T-helper 1 cell treated with Interleukin-12 subunit alpha and Interleukin-12 subunit beta and Interleukin-4 antibody, amounts not matched to agents 30 μg/mL and 1 μg/mL, for 36 hours (primary cell): ENCODE data around the gene GNLY.

Source experiments
- H3K27ac Mint-ChIP-seq: one replicate; pipeline ENCODE4 v1.8.0; 2021; ENCODE audit warnings: mild to moderate bottlenecking, mixed read lengths
- H3K27me3 Mint-ChIP-seq: one replicate; pipeline ENCODE4 v1.8.0; 2021; ENCODE audit warnings: low read depth, mixed read lengths
- H3K36me3 Mint-ChIP-seq: one replicate; pipeline ENCODE4 v1.8.0; 2021; ENCODE audit warnings: low read depth, mixed read lengths
- H3K4me1 Mint-ChIP-seq: one replicate; pipeline ENCODE4 v1.8.0; 2021; ENCODE audit warnings: low read depth, mixed read lengths
- H3K4me3 Mint-ChIP-seq: one replicate; pipeline ENCODE4 v1.8.0; 2021; ENCODE audit warnings: mild to moderate bottlenecking, moderate library complexity, mixed read lengths
- H3K9me3 Mint-ChIP-seq: one replicate; pipeline ENCODE4 v1.8.0; 2021; ENCODE audit warnings: mixed read lengths

GNLY gene

DNA sequence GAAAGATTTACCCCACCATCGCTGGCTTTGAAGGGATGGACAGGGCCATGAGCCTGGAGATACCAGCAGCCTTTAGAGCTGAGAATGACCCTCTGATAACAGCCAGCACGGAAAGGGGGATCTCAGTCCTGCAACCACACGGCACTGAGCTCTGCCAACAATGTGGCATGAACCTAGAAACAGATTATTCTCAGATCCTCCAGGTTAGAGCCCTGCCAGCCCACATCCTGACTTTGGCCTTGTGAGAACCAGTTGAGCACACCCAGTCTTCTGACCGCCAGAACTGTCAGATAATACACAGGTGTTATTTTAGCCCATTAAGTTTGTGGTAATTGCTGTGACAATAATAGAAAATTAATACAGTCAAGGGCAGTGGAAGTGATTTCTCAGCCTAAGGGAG lies 9.4 kb upstream of the GNLY start:
- H3K9me3 Mint-ChIP-seq, result no peaks in the 10 kb centered on the region

DNA sequence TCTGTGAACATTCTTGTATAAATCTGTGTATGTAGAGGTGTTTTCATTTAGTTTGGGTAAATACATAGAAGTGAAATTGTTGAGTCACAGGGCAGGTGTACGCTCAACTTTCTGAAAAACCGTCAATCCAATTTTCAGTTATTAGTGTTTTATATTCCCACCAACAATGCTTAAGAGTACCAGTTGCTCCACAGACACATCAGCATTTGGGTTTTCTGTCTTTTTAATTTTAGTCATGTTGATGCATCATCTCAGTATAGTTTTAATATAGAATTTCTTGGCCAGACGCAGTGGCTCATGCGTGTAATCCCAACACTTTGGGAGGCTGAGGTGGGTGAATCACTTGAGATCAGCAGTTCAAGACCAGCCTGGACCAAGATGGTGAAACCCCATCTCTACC lies 3.2 kb upstream of the GNLY start:
- H3K4me3 Mint-ChIP-seq, result no peak overlapping the region
- H3K27me3 Mint-ChIP-seq, result peaks cover 4% of the 10 kb centered on the region
- no peak overlapping the region for H3K27ac Mint-ChIP-seq
- H3K9me3 Mint-ChIP-seq, result no peaks in the 10 kb centered on the region
- H3K4me1 Mint-ChIP-seq, result peaks cover 18% of the 10 kb centered on the region
- peaks cover 2% of the 10 kb centered on the region for H3K36me3 Mint-ChIP-seq

More for the DNA sequence above, 9.4 kb upstream of the GNLY start:
- no peaks in the 10 kb centered on the region for H3K27me3 Mint-ChIP-seq
- peaks cover 8% of the 10 kb centered on the region for H3K36me3 Mint-ChIP-seq
- peaks cover 17% of the 10 kb centered on the region for H3K4me1 Mint-ChIP-seq
- H3K27ac Mint-ChIP-seq, result no peak overlapping the region
- H3K4me3 Mint-ChIP-seq, result no peak overlapping the region

DNA sequence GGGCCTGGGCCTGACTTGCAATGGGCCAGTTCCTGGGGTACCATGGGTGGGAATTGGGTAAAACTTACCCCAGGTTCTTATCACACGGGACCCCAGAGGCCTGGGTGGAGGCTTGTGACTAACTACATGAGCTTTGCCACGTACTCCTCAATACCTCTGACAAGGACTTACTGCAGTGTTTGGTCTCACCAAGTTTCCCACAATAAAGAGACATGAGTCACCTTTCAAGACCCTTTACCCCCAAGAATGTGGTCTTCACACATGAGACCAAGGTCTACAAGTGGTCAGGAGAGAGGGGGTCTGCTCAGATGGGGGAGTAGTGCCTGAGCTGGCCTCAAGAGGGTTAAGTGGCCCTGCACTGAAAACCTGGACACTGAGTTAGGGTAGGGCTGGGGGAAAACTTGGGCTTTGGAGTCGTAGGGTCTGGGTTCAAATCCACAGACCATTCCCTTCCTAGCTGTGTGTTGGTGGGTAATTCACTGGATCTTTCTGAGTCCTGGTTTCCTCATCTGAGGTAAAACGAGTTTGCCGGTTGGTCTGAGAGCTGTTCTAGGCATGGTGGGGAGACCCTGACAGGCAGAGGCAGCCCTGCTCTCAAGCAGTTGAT lies 2.0 kb upstream of the GNLY start:
- Mint-ChIP-seq H3K9me3 (no peaks in the 10 kb centered on the region), H3K27me3 (peaks cover 4% of the 10 kb centered on the region), H3K36me3 (peaks cover 2% of the 10 kb centered on the region), H3K27ac (no peak overlapping the region), H3K4me3 (no peak overlapping the region), H3K4me1 (peaks cover 26% of the 10 kb centered on the region)

DNA sequence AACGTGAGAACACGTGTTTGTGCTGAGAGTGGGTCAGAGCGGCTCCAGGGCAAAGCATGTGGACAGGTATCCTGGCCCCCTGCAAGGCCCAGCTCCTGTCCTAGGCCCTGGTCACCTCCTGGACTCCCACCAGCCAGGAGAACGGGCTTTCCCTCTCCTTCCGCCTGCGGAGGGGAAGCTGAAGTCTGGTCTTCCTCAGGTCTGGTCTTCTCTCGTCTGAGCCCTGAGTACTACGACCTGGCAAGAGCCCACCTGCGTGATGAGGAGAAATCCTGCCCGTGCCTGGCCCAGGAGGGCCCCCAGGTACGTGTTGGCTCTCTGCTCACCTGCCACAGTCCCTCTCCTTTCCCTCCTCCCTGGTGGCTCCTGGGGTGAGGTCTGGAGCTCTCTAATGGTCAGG lies 963 bp downstream of the GNLY start:
- peaks cover 4% of the 10 kb centered on the region for H3K27me3 Mint-ChIP-seq
- no peaks in the 10 kb centered on the region for H3K9me3 Mint-ChIP-seq
- H3K4me3 Mint-ChIP-seq, result peak overlapping the region; percentile 34
- peaks cover 4% of the 10 kb centered on the region for H3K36me3 Mint-ChIP-seq
- peaks cover 42% of the 10 kb centered on the region for H3K4me1 Mint-ChIP-seq
- H3K27ac Mint-ChIP-seq, result no peak overlapping the region

DNA sequence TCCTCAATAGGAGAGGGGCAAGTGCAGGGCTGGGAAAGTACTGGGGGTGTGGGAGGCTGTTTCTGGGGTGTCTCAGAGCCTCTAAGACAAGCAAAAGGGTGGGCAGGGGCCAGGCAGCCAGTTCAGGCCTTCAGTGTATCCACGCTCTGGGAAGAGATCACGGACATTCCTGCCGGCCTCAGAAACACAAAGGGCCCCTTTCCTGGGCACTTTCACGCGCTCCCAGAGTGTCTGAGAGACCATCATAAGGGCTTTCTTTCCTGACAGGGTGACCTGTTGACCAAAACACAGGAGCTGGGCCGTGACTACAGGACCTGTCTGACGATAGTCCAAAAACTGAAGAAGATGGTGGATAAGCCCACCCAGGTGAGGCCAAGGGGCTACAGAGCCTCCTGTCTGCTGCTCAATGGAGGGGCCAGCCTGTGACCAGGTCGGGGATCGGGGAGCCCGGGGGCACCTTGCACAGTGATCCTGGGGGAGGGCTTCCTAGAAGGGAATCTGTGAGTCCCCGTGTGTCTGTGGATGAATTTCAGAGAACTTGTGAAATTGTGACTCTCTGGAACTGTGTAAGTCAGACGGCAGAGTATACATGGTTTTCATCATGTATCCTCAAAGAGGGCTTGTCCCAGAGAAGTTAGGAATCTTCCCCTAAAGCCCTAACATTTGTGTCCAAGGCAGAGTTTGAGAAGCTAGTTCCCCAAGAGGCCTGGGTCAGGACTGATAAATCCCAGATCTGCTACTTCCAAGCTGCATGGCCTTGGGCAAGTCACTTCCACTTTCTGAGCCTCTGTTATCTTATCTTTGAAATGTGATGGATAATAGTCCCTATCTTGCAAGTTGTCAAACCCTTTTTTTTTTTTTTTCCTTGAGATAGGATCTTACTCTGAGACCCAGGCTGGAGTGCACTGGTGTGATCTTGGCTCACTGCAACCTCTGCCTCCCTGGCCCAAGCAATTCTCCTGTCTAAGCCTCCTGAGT lies 1.8 kb downstream of the GNLY start:
- H3K4me1 Mint-ChIP-seq, result peaks cover 40% of the 10 kb centered on the region
- H3K36me3 Mint-ChIP-seq, result peaks cover 2% of the 10 kb centered on the region
- H3K27ac Mint-ChIP-seq, result peak overlapping the region; percentile 41
- peak overlapping the region; percentile 34 for H3K4me3 Mint-ChIP-seq
- H3K9me3 Mint-ChIP-seq, result no peaks in the 10 kb centered on the region
- no peaks in the 10 kb centered on the region for H3K27me3 Mint-ChIP-seq

DNA sequence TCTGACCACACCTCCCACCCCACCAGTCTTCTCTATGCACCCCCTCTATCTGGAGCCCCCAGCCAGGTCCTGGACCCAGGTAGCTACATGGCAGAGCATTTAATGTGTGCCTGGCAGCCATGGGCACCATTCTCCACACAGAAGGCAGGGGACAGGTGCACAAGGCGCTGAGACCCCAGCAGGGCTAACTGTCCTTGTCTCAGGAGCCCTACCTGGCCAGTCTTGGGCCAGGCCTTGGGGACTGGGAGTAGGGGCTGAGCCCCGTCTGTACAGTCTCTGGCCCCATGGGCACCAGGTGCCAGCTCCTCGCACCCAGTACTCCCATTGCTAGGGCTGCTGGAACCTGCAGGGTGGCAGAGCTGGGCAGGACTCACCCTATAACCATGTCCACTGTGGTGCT lies 2.9 kb downstream of the GNLY start:
- peak overlapping the region; percentile 44 for H3K27ac Mint-ChIP-seq
- H3K9me3 Mint-ChIP-seq, result no peaks in the 10 kb centered on the region
- H3K4me3 Mint-ChIP-seq, result peak overlapping the region; percentile 36
- peaks cover 2% of the 10 kb centered on the region for H3K36me3 Mint-ChIP-seq
- no peaks in the 10 kb centered on the region for H3K27me3 Mint-ChIP-seq
- H3K4me1 Mint-ChIP-seq, result peaks cover 44% of the 10 kb centered on the region

DNA sequence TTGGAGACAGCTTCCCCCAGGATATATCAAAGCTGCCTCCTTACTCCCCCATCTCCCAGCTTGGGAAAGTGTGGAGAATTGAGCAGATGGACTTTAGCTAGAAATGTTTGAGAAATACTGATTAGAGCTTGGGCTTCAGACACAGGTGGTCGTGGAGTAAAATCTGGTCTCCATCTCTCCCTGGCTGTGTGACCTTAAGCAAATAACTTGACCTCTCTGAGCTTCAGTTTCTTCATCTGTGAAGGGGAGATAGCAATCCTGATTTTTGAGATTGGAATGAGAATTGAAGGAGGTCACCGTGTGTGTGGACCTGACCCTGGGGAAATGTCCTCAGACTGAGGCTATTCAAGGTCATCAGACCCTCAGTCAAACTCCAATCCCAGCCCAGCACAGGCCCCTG lies 3.6 kb downstream of the GNLY start:
- H3K9me3 Mint-ChIP-seq, result no peaks in the 10 kb centered on the region
- peaks cover 46% of the 10 kb centered on the region for H3K4me1 Mint-ChIP-seq
- H3K36me3 Mint-ChIP-seq, result peaks cover 4% of the 10 kb centered on the region
- H3K4me3 Mint-ChIP-seq, result no peak overlapping the region
- no peaks in the 10 kb centered on the region for H3K27me3 Mint-ChIP-seq
- peak overlapping the region; percentile 78 for H3K27ac Mint-ChIP-seq

DNA sequence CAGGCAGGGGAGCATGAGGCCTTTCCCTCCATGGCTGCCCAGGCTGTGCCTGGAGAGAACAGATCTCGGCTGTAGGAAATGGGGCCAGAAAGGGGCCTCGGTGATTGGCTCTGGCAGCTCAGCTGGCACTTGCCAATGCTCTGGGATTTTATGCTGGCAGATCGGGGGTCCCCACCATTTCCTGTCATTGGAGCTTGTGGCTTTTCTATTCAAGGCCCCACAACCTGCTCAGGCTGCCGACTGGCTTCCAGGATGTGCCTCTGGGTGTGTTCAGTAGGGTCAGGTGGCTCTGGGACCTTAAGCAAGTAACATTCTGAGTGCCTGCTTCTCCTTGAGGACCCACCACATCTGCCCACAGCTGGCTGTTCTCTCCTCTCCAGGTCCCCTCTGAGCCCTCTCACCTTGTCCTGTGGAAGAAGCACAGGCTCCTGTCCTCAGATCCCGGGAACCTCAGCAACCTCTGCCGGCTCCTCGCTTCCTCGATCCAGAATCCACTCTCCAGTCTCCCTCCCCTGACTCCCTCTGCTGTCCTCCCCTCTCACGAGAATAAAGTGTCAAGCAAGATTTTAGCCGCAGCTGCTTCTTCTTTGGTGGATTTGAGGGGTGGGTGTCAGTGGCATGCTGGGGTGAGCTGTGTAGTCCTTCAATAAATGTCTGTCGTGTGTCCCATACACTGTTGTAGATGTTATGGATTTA lies 4.2 kb downstream of the GNLY start:
- peak overlapping the region; percentile 78 for H3K27ac Mint-ChIP-seq

DNA sequence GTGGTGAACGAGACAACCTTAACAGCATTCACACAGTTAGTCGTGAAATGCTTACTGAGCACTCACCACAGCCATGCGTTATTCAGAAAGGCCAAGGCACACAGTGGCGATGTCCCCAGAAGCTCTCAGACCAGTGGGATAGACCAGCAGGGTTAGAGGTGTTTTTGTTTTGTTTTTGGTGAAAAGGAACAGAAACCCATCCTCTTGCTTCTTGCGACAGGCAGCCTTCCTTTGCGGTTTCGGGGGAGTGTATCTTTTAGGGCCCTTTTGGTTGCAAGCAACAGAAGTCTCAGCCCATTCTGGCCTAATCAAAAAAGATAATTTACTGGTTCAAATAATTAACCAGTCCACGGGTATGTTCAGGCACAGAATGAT lies 4.7 kb downstream of the GNLY start:
- H3K36me3 Mint-ChIP-seq, result peaks cover 4% of the 10 kb centered on the region
- H3K4me3 Mint-ChIP-seq, result no peak overlapping the region
- no peaks in the 10 kb centered on the region for H3K27me3 Mint-ChIP-seq
- no peaks in the 10 kb centered on the region for H3K9me3 Mint-ChIP-seq
- H3K4me1 Mint-ChIP-seq, result peaks cover 49% of the 10 kb centered on the region
- H3K27ac Mint-ChIP-seq, result peak overlapping the region; percentile 78

More for the DNA sequence above, 4.2 kb downstream of the GNLY start:
- Mint-ChIP-seq H3K4me1 (peaks cover 50% of the 10 kb centered on the region), H3K4me3 (no peak overlapping the region), H3K27me3 (no peaks in the 10 kb centered on the region), H3K36me3 (peaks cover 4% of the 10 kb centered on the region), H3K9me3 (no peaks in the 10 kb centered on the region)

DNA sequence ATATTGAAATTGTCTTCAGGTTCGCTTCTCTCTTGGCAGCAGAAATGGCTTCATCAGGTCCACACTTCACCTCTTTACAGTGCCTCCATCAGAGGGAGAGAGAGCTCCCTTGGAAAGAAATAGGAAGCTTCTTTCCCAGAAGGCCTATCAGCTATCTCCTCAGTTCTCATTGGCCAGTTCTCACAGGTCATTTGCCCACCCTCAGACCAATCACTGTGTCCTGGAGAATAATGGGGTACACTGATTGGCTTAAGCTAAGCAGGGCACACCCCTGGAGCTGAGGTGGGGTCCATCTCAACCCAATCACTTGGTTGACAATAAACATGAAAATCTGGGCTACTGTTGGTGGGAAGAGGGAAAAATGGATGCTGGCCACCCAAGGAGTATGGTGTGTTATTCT lies 5.2 kb downstream of the GNLY start:
- H3K9me3 Mint-ChIP-seq, result no peaks in the 10 kb centered on the region
- peaks cover 49% of the 10 kb centered on the region for H3K4me1 Mint-ChIP-seq
- no peak overlapping the region for H3K4me3 Mint-ChIP-seq
- H3K27me3 Mint-ChIP-seq, result no peaks in the 10 kb centered on the region
- H3K27ac Mint-ChIP-seq, result peak overlapping the region; percentile 24
- peaks cover 6% of the 10 kb centered on the region for H3K36me3 Mint-ChIP-seq

DNA sequence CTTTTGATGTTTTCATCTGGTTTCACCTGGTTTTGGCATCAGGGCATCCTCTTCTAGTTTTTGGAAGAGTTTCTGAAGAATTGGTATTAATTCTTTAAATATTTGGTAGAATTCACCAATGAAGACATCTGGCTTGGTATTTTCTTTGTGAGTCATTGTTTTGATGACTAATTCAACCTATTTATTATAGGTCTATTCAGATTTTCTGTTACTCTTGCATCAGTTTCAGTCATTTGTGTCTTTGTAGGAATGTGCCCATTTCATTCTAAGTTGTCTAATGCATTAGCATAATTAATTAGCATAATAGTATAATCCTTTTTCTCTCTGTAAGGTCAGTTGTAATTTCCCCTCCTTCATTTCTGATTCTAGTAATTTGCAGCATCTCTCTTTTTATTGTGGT lies 8.0 kb downstream of the GNLY start:
- Mint-ChIP-seq H3K27ac (peak overlapping the region; percentile 83), H3K4me1 (peaks cover 60% of the 10 kb centered on the region)

DNA sequence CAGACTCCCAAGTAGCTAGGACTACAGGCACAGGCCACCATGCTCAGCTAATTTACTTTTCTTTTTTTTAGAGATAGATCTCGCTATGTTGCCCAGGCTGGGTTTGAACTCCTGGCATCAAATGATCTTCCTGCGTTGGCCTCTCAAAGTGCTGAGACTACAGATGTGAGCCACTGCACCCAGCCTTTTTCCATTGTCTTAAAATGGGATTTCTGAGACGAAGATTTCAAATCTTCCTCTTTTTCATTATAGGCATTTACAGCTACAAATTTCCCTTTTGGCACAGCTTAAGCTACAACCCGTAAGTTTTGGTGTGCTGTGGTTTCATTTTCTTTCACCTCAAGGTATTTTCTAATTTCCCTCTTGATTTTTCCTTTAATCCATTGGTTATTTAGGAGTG lies 8.6 kb downstream of the GNLY start:
- Mint-ChIP-seq H3K36me3 (peaks cover 10% of the 10 kb centered on the region), H3K27ac (peak overlapping the region; percentile 83), H3K4me3 (no peak overlapping the region), H3K9me3 (no peaks in the 10 kb centered on the region), H3K27me3 (no peaks in the 10 kb centered on the region), H3K4me1 (peaks cover 65% of the 10 kb centered on the region)

More for the DNA sequence above, 8.0 kb downstream of the GNLY start:
- peaks cover 10% of the 10 kb centered on the region for H3K36me3 Mint-ChIP-seq
- H3K4me3 Mint-ChIP-seq, result no peak overlapping the region
- H3K27me3 Mint-ChIP-seq, result no peaks in the 10 kb centered on the region
- no peaks in the 10 kb centered on the region for H3K9me3 Mint-ChIP-seq

DNA sequence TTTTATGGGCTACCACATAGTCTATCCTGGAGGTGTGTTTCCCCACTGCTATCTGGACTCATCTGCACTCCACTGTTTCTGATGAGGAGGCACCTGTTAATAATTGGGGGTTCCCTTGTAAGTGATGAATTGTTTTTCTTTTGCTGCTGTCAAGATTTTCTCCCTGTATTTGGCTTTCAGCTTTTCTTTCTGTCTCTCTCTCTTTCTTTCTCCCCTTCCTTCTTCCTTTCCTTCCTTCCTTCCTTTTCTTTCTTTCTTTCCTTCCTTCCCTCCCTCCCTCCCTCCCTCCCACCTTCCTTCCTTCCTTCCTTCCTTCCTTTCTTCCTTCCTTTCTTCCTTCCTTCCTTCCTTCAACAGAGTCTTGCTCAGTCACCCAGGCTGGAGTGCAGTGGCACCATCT lies 9.2 kb downstream of the GNLY start:
- Mint-ChIP-seq H3K27ac (peak overlapping the region; percentile 83), H3K4me1 (peaks cover 64% of the 10 kb centered on the region), H3K36me3 (peaks cover 10% of the 10 kb centered on the region), H3K9me3 (no peaks in the 10 kb centered on the region), H3K27me3 (no peaks in the 10 kb centered on the region), H3K4me3 (no peak overlapping the region)

DNA sequence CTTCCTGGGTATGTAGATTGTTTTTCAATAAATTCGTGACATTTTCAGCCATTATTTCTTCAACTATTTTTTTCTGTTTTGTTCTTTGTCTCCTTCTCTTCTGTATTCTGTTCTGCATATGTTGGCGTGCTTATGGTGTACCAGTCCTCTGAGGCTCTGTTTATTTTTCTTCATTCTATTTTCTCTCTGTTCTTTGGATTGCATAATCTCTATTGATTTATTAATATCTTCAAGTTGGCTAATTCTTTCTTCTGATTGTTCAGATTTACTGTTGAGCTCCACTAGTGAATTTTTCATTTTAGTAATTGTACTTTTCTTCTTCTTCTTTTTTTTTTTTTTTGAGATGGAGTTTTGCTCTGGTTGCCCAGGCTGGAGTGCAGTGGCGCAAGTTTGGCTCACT lies 9.9 kb downstream of the GNLY start:
- Mint-ChIP-seq H3K27ac (peak overlapping the region; percentile 87), H3K4me3 (no peak overlapping the region), H3K27me3 (no peaks in the 10 kb centered on the region), H3K9me3 (no peaks in the 10 kb centered on the region), H3K36me3 (peaks cover 10% of the 10 kb centered on the region), H3K4me1 (peaks cover 61% of the 10 kb centered on the region)
